ENCODE results near the gene GAMT. TPM values are rescaled to one million over a fixed set of nuclear protein-coding genes. Genes with fewer than 3 reads are reported as not detected.
"Not testable (repeated sequence)": the region's sequence is repeated elsewhere in the genome, so short reads cannot be mapped to it uniquely, and the experiment has no call there.

GAMT gene
- total RNA-seq, 2 donors from 2014 or later = 2.3 to 2.5 TPM

- ATAC-seq (no peak), DNase-seq (no peak)
- intact Hi-C loops (cut with DNase I, micrococcal nuclease) = no loop called here
Observed at GRCh38 chr19:1421958-1422305, 20.6 kb upstream of the GAMT start.

GRCh38 chr19:1421218-1421957, 20.0 kb upstream of the GAMT start:
- DNase-seq = no peak
- intact Hi-C loops (cut with DNase I, micrococcal nuclease) = no loop called here
- no peak for ATAC-seq

- intact Hi-C loops (cut with DNase I, micrococcal nuclease) = no loop called here
- no peak for ATAC-seq
- DNase-seq = no peak
Observed at GRCh38 chr19:1420590-1420989, 19.2 kb upstream of the GAMT start.

GRCh38 chr19:1420085-1420484, 18.7 kb upstream of the GAMT start:
- intact Hi-C loops (cut with DNase I, micrococcal nuclease); DNase-seq; ATAC-seq: not testable (repeated sequence)

- ATAC-seq = no peak
Observed at GRCh38 chr19:1418951-1419738, 17.8 kb upstream of the GAMT start.

GRCh38 chr19:1418496-1418775, 17.1 kb upstream of the GAMT start:
- DNase-seq (no peak), ATAC-seq (no peak)
- intact Hi-C loops (cut with DNase I, micrococcal nuclease) = no loop called here

More at GRCh38 chr19:1418951-1419738, 17.8 kb upstream of the GAMT start:
- DNase-seq = no peak
- intact Hi-C loops (cut with DNase I, micrococcal nuclease) = no loop called here

- no peak for ATAC-seq
- no peak for DNase-seq
Observed at GRCh38 chr19:1417681-1418495, 16.5 kb upstream of the GAMT start.

GRCh38 chr19:1417145-1417544, 15.8 kb upstream of the GAMT start:
- intact Hi-C loops (cut with DNase I, micrococcal nuclease) = no loop called here
- no peak for ATAC-seq
- no peak for DNase-seq

More at GRCh38 chr19:1417681-1418495, 16.5 kb upstream of the GAMT start:
- intact Hi-C loops (cut with DNase I, micrococcal nuclease) = no loop called here

- intact Hi-C loops (cut with DNase I, micrococcal nuclease) = no loop called here
- DNase-seq (no peak), ATAC-seq (no peak)
Observed at GRCh38 chr19:1416014-1416841, 14.9 kb upstream of the GAMT start.

- ATAC-seq = no peak
- intact Hi-C loops (cut with DNase I, micrococcal nuclease) = no loop called here
- DNase-seq = no peak
Observed at GRCh38 chr19:1412995-1413800, 11.9 kb upstream of the GAMT start.

GRCh38 chr19:1412323-1412923, 11.1 kb upstream of the GAMT start:
- ATAC-seq = no peak
- intact Hi-C loops (cut with DNase I, micrococcal nuclease) = no loop called here
- no peak for DNase-seq

- ATAC-seq (no peak), DNase-seq (no peak)
- intact Hi-C loops (cut with DNase I, micrococcal nuclease) = no loop called here
Observed at GRCh38 chr19:1411255-1412191, 10.2 kb upstream of the GAMT start.

- intact Hi-C loops (cut with DNase I, micrococcal nuclease) = no loop called here
- no peak for ATAC-seq
- no peak for DNase-seq
Observed at GRCh38 chr19:1410789-1411188, 9.4 kb upstream of the GAMT start.

GRCh38 chr19:1410136-1410786, 8.9 kb upstream of the GAMT start:
- no peak for ATAC-seq
- intact Hi-C loops (cut with DNase I, micrococcal nuclease) = no loop called here
- DNase-seq = no peak

- intact Hi-C loops (cut with DNase I, micrococcal nuclease) = no loop called here
- ATAC-seq = no peak
- no peak for DNase-seq
Observed at GRCh38 chr19:1409204-1410005, 8.1 kb upstream of the GAMT start.

All from left colon (tissue), 2 donors.